Muscle of back (tissue), 11 donors: ENCODE data around the gene XK. TPM values are rescaled to one million over a fixed set of nuclear protein-coding genes. Genes with fewer than 3 reads are reported as not detected.
"Not testable (repeated sequence)": the region's sequence is repeated elsewhere in the genome, so short reads cannot be mapped to it uniquely, and the experiment has no call there.

Source experiments
- DNase-seq, 3 donors: peaks; one replicate each; pipeline versions ENCODE4 v3.0.0 to v3.0.0-alpha.2; 2013
- polyA plus RNA-seq, 10 donors: library from polyadenylated mRNA; unstranded; fragments of 120-200 nt; gene quantifications; one replicate each; pipeline ENCODE4 v1.2.1, GENCODE V29; 2013; ENCODE audit not compliant: insufficient read length in 10 of 10

Gene XK
- polyA plus RNA-seq, 10 donors: 4.4 to 11.9 (median 7.6) TPM

DNA sequence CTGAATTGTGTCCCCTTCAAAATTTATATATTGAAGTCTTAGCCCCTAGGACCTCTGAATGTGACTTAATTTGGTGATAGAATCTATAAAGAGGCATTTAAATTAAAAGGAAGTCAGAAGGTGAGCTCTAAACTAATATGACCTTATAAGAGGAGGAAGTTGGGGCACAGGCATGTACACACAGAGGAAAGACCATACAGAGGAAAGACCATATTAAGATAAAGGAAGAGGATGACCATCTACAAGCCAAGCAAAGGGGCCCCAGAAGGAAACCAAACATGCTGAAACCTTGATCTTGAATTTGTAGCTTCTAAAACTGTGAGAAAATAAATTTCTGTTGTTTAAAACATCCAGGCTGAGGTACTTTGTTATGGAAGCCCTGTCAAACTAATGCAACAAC lies 67.3 kb downstream of the XK start:
- DNase-seq: no peak

DNA sequence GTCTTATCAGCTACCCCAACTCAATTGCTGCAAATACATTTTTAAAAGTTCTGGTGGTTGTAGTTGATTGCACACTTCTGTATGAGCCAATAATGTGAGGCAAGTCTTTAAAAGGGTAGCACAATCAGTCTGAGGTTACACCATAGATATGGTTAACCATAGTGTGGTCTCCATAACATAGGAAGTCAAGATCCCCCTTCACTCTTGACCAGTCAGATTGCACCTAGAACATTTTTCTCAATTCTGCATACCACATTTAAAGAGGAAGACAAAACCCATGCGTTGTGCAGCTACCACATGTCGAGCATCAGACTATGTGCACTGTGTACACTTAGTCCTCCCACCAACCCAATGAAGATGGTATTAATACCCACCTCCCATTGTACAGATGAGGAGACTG lies 67.8 kb downstream of the XK start:
- no peak for DNase-seq

GRCh38 chrX:37754516-37754915 lies 68.9 kb downstream of the XK start:
- no peak for DNase-seq

- peak in 1 of 3 donors; percentile 9 for DNase-seq
These were observed 69.4 kb downstream of the XK start for GRCh38 chrX:37755025-37755424.

- no peak for DNase-seq
These were observed 71.5 kb downstream of the XK start for GRCh38 chrX:37757082-37757481.

- no peak for DNase-seq
These were observed 73.8 kb downstream of the XK start for GRCh38 chrX:37759351-37759750.

DNA sequence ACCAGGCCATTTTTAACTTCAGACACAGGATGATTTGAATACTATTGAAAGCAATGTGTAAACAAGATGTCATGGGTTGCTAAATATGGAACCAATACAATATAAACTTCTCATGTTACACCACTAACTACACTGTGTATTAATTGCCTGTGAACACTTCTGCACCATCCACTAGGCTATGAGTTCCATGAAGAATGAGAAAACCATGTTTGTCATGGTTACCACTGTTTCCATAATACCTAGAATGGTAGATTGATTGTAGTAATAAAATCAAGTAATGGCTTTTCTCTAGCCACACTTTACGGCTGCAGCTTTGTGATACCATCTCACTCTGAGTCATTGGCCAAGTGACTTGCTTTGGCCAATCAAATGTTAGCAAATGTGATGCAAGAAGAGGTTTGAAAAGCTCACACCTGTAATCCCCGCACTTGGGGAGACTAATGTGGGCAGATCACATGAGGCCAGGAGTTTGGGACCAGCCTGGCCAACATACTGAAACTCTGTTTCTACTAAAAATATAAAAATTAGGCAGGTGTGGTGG lies 74.4 kb downstream of the XK start:
- DNase-seq: no peak

DNA sequence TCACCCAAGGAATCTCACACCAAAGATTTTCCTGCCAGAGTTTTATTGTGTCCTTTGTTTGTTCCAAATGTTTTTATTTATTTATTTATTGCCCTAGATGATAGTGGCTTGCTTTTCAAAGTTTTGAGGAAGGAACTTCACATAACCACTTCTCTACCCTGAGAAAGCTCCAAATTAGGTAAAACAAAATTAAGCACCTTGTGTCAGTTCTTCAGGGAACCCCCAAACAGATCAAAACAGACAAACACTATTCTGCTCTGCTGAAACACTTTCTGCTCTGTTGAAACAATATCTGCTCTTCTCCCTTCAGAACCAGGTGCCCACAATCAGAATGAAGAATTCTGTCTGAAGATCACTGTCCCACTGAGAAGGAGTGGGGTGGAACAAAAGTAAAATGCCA lies 77.8 kb downstream of the XK start:
- DNase-seq: no peak

DNA sequence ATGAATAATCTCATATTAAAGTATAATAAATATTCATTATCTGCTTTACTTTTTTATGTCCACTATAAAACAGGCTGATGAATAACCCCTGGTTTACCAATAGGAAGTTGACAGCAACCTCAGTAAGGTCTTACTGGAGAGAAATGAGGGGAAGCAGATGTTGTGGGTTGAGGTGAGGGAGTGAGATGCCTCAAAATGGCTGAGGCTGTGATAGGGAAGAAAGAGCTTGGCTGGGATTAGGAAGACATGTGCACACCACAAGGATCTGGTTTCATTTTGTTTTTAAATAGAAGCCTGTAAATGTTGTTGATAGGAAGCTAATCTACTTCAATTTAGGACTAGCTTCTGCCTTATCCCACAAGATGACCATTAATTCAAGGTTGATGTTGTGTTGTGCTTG lies 79.9 kb downstream of the XK start:
- DNase-seq: no peak

DNA sequence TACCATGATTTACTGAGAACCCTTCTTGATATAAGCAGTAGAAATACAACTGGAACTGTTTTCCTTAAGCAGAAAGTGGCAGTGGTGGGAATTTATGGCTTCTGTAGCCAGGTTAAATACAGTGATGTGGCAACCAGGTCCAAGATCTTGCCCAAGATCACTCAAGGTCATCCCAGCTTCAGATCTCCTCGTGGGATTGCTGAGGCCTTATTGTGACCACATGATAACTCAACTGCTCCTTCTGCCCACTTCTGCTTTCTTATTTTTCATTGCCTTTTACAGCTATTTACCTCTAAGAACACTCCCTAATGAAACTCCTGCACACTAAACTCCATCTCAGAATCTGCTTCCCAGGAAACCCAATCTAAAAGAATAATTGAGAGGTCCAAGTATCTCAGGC lies 81.8 kb downstream of the XK start:
- no peak for DNase-seq

- not testable (repeated sequence) for DNase-seq
These were observed 83.3 kb downstream of the XK start for GRCh38 chrX:37768866-37769265.

- DNase-seq: no peak
These were observed 90.8 kb downstream of the XK start for GRCh38 chrX:37776283-37776986.

DNA sequence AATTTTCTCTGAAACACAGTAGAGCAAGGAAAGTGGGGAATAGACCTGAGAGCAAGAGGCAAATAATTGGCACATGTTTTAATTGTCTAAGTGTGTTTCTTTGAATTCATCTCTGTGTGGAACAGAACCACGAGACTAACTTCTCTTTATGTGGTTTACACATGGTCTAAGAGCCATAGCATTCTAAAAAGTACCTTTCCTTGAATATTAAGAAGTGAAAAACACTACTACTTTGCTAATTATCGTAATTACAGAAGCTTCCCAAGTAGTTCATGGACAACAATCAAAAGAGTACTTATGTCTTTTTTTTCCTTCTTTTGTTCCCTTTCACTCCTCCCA lies 91.4 kb downstream of the XK start:
- DNase-seq: no peak

- no peak for DNase-seq
These were observed 94.3 kb downstream of the XK start, which contains the start of gene CYBB for GRCh38 chrX:37779857-37780256. Gene CYBB, plus strand, starts transcription at chrX:37780059. Its CDS starts 19 bp downstream, at chrX:37780078.

- DNase-seq: no peak
These were observed 95.5 kb downstream of the XK start for GRCh38 chrX:37781081-37781480.

Other genes with a start within 250 kb of the XK start
- under 1 TPM; 0.19 to 0.54 (median 0.38) TPM for gene LANCL3, start 114.1 kb upstream of the XK start, polyA plus RNA-seq
- gene CYBB, start 94.3 kb downstream of the XK start, polyA plus RNA-seq: 10 to 100 TPM; 15.5 to 25.0 (median 20.4) TPM
- 10 to 100 TPM in 7 of 10 donors, 1 to 10 TPM in 3; 9.4 to 13.3 (median 11.0) TPM for gene DYNLT3, start 161.8 kb downstream of the XK start, polyA plus RNA-seq